OCI-LY3 (cell line): Measurements from ENCODE around the gene GATA2.

ENCODE experiments used
- CTCF ChIP-seq: fragments of 200-600, 300-600 bp; sonication (generic); IDR thresholded peaks from 2 replicates; pipeline ENCODE4 v1.5.1; 2014; ENCODE audit warnings: antibody characterized with exemption, low read length, low read depth
- EZH2phosphoT487 ChIP-seq: fragments of 200-600 bp; shearing (Covaris generic); IDR thresholded peaks from 2 replicates; pipeline ENCODE4 v1.6.1; 2018; ENCODE audit warnings: antibody characterized with exemption, mixed run types, low read depth

DNA sequence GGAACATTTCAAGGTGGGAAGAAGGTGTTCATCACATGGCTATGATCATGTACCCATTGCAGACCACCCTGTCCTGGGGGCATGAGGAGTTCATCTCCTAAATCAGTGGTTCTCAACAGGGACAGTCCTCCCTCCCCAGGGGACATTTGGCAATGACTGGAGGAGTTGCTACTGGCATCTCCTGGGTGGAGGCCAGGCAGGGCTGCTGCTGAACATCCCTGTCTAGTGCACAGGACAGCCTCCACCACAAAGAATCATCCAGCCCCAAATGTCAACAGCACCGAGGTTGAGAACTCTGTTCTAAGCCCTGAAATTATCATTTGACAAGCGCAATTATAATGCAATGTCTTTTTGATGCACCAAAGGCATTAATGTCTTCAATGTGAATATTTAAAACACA is 21.9 kb downstream of the GATA2 start:
- no peak for TF ChIP-seq CTCF
- no peak for TF ChIP-seq EZH2phosphoT487
